HG02798 (cell line): Measurements from ENCODE around the gene TCF20.

Experiments used
- ATAC-seq: cut with Tn5 transposase; IDR thresholded peaks from one replicate; pipeline ENCODE4 v1.9.1; 2021; ENCODE audit warnings: mild to moderate bottlenecking; ENCODE audit not compliant: unreplicated experiment, poor library complexity

TCF20 gene

DNA sequence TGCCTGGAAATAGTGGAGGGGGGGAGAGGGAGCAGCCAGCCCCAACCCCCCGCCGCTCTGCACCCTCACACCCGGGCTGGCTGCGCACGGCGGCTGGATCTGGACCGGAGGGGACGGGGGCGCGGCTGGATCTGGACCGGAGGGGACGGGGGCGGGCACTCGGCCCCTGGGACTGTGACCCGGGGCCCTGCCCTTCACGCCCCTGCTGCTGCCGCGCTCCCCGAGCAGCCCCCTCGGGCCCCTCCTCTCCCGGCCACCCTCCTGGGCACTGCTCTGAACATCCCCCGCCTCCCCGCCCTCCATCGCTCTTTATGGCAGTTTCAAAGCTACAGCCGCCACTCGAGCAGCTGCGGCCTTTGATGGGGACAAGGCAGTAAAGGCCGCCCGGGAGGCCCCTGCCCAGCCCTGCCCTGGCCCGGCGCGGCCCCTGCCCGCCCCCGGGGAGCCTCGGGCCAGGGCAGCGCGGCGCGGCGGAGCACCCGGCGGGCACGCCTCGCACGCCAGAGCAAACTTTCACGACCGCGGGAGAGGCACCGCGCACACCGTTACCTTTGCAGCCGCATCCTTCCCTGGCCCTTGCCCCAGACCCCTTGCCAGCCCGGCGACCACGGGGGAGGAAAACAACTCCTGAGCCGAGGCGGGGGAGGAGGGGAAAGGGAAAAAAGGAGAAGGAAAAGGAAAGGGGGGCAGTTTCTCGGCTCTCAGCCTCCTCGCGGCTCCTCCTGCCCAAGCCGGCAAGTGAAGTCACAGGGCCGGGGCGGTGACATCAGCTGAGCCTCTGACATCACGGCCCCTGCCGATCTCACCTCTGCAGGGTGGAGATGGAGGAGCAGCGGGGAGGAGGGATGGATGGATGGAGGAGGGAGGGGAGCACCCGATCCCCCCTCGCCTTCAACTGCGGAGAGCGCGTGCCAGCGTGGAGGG is 13.1 kb upstream of the TCF20 start:
- no peak for ATAC-seq

- ATAC-seq: no peak
Measured at GRCh38 chr22:42282943-42283277, 12.5 kb upstream of the TCF20 start.

DNA sequence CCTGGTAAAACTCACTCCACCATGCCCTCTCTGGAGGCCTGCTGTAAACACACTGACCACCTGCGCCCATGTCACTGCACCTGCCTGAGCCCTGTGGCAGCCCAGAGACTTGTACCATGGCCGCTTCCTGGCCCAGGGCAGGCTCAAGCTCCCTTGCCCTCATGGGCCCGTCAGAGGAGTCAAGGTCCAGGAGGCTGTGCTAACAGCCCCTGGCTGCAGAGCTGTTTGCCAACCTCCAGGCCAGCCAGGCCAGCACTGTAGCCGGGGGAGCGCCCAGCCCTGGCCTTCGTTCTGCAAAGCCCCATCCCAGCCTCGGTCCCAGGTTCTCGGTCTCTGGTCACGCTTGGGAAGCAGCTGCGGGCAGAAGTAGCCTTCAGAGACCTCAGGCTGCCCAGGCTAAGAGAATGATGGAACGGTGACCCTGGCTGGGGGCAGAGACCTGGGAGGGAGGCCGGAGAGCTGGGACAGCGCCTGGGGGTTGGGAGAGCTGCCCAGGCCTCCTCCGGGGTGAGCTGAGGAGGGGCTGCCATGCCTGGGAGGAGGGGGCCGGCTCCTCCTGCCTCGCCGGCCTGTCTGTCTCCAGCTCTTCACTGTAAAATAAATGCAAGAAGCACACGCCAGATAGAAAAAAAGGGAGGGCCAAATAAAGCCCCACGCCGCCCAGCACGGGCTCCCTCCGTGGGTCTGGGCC is 11.9 kb upstream of the TCF20 start:
- no peak for ATAC-seq

- no peak for ATAC-seq
Measured at GRCh38 chr22:42281706-42282251, 11.3 kb upstream of the TCF20 start.

DNA sequence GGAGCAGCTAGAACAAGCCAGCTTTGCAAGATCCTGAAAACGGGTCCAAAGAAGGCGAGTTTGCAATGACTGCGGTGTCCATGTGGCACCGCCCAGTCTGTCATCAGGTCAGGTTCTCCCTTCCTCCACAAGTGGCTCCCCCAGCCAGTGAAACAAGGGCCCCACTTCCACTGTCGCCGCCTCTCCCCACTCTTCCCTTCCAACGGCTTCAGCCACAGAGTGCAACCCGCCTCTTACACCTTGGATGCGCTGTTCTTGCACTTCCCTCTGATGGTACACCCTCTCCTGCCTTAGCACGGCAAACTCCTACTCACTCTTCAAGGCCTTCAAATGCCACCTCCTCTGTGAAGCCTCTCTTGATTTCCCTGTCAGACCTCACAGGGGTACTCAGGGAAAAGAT is 10.8 kb upstream of the TCF20 start:
- ATAC-seq: no peak

GRCh38 chr22:42280836-42281235 is 10.4 kb upstream of the TCF20 start:
- ATAC-seq: no peak

DNA sequence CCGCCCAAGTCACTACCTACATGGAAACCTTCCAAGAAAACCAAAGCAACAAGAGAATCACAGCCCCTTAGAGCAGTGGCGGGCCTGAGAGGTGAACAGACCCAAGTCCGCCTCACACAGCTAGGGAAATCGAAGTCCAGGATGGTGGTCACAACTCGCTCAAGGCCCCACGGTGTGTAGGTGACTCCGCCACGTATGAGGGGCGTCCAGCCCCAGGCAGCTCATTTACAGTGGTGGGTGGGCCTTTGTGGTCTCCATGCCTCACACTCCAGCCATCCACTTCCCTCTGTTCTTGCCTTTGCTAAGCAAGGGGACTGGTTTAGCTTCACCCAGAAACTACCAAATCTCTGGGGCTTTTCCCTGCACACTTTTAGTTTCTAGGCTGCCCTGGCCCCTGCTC is 9.7 kb upstream of the TCF20 start:
- no peak for ATAC-seq

DNA sequence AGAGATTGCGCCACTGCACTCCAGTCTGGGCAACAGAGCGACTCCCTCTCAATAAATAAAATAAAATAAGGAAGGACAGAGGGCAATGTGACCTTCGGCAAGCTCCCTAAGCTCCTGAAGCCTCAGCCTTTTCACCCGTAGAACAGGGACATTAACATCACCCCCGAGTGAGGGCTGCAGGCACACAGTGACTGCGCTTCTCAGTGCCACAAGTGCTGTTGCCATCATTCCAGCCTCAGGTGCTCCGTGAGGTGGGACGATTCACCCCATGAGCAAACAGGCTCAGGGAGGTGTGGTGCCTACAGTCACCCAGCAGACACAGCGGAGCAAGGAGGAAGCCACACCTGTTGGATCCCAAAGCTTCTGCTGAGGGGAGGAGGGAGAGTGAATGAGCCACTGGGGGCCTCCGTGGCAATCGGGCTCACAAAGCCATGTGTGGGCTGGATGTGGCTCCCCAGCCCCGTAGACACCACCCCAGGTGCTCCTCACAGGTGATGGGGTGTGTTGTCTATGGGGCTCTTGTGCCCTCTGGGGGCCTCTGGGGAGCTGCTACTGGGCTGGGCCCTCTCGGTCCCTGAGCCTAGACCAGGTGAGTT is 9.1 kb upstream of the TCF20 start:
- ATAC-seq: no peak

DNA sequence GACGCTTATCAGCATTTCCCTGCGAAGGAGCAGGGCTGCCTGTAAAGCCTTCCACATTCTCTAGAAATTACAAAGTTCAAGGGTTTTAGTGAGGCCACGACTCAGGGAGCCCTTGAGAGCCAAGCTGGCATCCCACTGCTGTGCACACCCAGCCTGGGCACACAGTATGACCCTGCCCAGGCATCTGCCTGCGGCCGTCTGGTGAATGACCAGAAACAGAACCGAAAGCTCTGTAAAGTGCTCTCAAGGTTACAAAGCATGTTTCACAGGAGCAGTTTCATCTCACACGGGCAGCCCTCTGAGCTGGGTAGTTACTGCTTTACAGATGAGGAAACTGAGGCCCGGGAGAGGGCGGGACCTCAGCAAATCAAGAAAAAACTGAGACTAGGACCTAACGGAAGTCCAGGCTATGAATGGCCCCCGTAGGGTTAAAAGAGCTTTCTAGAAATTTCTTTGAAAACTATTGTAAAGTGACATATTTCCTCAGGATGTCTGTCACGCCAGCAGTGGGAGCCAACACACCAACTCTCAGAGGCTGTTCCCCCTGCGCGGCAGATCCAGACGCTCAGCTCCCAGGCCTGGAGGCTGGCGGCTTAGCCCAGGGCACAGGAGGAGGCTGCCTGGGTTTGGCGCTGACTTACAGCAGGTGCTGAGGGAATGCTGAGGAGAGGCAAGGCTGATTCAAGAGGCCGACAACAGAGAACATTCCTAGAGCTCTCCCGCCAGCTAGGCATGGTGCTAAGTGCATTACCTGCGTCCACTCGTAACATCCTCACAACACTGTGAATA is 7.7 kb upstream of the TCF20 start:
- peak; percentile 65 for ATAC-seq

DNA sequence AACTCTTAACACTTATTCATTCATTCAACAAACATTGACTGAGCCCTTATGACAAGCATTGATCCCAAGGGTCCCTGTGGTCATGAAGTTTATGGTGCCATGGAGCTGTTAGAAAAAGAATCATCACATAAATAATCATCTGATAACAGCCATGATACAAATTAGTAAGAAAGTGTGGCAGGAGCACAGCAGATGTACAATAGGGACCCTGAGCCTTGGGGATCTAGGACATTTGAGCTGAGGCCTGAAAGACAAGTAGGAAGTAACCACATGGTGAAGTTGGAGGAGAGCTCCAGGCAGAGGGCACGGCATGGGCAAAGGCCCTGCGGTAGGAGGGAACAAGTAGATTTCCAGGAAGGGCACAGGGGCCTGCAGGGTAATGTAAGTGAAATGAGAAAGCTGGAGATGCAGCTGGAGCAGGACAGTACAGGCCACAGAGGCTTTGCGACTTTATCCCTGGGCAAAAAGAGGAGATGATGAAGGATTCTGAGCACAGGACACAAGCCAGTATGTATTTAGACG is 6.8 kb upstream of the TCF20 start:
- ATAC-seq: no peak

DNA sequence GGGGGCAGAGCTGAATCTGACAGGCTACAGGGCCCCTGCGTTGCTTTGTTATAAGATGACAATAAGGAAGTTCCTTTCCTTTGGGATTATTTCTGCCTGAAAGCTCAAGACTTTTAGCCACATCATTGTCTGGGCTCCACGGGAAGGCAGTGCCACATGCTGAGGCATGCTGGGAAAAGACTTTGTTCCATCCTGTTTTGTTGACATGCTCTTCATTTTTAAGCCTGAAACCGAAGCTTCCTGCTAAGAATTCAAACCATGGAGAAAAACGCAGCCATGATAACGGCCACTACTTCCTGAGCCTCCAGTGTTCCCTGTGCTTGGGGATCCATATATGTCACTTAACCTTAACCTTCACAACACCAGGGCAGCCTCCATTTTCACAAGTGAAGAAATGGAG is 5.5 kb upstream of the TCF20 start:
- ATAC-seq: no peak

DNA sequence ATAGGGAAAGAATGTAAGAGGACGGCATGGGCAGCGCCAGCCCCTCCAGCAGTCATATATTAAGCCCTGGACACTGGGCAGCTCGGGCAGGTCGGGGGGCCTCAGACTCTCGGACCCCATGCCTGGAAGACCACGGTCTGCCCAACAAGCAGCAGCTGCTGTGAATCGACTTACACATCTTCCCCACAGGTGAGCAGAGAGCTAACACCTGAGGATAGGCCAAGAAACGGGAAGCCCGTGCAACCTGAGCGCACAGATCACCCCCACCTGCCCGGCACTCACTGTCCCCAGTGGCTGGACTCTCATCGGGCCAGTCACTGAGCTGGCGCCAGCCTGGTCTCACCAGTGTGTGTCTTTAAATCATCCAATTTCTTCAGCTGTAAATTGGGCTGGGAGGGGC is 4.7 kb upstream of the TCF20 start:
- no peak for ATAC-seq

DNA sequence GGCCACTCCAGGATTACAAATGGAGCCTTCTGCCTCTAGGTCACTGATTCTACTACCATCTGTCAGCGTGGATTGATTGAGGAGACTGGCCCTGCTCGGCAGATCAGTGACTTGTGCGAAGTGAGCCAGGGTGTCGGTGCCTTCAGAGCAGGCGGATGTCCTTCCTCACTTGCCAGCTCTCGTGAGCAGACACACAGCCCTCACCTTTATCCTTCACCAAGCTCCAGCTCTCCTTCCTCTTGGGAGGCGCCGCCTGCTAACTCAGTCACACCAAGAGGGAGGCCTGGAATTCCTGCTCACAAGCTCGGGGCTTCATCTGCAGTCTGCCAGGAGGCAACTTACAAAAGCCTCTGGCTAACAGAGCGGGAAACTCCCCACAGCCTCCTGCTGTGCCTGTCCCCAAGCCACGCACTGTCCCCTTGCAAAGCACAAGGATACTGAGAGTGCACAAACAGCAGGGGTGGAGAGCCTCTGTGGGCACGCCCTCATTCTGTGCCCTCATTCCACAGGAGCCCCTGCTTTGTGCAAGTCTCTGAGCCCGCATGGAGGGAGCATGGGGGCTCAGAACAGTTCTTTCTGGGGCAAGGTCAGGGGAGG is 3.5 kb upstream of the TCF20 start:
- no peak for ATAC-seq

GRCh38 chr22:42272431-42272999 is 2.1 kb upstream of the TCF20 start:
- ATAC-seq: no peak

DNA sequence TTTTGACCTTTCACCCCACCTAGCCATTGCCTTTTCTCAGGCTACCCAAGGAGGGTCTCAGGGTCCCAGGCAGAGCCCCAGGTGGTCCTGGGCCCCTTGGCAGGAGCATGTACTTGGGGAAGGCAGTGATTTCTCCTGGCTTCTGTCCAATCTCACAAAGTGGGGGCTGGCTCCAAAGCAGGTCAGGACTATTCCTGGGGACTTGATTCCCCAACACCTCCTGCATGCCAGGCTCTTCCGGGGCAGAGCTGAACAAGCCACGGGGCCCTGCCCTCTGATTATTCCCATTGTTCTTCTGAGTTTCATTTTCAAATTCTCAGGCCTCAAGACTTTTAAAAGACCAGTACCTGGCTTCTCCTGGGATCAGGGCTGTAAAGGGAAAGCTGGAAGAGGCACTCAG is 1.5 kb upstream of the TCF20 start:
- ATAC-seq: no peak

DNA sequence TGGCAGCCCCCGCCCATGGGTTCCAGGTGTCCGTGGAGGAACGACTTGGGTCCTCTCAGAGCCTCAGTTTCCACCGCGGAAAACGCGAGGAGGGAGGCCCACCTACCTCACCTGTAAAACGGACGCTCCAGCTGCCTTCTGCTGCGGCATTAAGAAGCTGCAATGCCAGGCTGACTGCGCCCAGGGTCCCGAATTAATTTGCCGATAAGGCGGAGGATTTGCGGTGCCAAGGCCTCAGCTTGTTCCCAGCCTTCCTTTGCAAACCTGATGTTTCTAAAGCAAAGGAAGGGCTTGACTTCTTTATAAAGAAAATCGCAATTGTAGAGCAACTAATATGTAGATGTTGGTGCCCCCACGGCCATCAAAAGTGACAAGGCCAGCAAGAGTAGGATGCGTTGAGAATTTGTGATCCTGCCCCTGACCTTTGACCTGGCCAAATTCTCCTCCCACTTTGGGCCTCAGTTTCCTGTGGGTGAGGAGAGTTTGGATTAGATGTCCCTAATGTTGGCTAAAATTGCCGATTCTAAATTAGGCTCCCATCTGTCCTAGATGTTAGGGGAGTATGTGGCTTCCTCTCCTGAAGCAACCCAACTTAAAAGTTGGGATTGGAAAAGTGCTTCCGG is 849 bp upstream of the TCF20 start:
- no peak for ATAC-seq

DNA sequence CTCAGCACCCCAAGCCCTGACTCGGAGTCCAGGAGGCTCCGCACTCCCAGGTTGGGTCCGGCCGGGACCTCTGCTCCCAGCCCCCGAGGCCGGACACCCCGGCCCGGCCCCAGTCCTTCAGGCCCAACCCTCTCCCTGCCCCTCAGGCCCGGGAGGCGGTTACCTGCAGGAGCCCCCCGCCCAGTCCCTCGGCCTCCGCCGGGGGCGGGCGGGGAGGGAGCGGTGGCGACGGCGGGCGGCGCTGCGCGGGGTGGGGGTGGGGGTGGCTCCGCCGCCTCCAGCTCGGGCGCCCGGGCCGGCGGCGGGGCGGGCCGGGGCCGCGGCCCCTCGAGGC is 310 bp downstream of the TCF20 start:
- peak; percentile 53 for ATAC-seq

DNA sequence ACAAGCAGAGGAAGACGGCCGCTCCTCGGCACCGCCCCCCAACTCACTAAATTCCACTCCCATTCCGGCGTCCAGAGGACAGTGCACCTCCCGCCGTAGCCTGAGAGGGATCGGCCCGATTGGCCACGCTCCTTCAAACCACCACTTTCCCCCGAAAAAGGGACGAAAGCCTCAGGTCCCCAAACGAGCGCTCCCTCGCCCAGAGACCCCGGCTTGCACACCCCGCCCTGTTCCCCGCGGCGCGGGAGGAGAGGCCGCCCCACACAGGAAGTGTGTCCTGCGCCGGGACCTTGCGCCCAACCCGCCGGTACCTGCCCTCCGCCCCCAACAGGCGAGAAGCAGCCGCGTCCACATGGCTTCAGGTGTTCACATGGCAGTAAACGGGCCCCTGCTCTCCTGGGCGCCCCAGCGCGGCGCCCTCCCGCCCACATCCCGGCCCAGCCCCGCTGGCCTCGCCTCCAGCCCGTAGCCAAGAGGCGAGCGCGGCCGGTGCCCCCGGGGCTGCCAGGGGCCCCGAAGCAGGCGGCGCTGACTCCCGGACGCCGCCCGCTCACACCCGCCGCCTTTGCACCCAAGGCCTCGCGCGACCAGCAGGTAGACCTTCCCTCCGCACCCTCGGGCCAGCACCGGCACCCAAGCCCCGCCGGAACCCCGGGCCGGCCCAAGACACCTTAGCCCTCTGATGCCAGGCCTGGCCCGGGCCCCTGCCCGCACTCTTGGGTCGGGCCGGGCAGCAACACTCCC is 849 bp downstream of the TCF20 start:
- peak; percentile 53 for ATAC-seq
